Astrocyte of the spinal cord (primary cell): ENCODE results near the gene ORAI2.
A peak's percentile ranks its signal among the peaks of the same experiment; 100 is the strongest.
"Not testable (repeated sequence)": the region's sequence is repeated elsewhere in the genome, so short reads cannot be mapped to it uniquely, and the experiment has no call there.

ENCODE experiments used
- DNase-seq: peaks from one replicate; pipeline ENCODE4 v3.0.0; 2011; ENCODE audit warnings: low read depth, low spot score
- H3K4me3 ChIP-seq: 2 replicates; pipeline ENCODE4 v1.5.1; 2011; ENCODE audit warnings: low read depth, mild to moderate bottlenecking, low read length, moderate library complexity
- in situ Hi-C: cut with HindIII; loops from 2 replicates; pipeline ENCODE4 v1.10.0; 2017; ENCODE audit warnings: low sequenced_read_pairs
- TF ChIP-seq, protein P1 (sequence below): IDR thresholded peaks from 2 replicates; pipeline ENCODE4 v1.5.1; 2012; ENCODE audit warnings: low read depth, mild to moderate bottlenecking, low read length, inconsistent platforms

Gene ORAI2

DNA sequence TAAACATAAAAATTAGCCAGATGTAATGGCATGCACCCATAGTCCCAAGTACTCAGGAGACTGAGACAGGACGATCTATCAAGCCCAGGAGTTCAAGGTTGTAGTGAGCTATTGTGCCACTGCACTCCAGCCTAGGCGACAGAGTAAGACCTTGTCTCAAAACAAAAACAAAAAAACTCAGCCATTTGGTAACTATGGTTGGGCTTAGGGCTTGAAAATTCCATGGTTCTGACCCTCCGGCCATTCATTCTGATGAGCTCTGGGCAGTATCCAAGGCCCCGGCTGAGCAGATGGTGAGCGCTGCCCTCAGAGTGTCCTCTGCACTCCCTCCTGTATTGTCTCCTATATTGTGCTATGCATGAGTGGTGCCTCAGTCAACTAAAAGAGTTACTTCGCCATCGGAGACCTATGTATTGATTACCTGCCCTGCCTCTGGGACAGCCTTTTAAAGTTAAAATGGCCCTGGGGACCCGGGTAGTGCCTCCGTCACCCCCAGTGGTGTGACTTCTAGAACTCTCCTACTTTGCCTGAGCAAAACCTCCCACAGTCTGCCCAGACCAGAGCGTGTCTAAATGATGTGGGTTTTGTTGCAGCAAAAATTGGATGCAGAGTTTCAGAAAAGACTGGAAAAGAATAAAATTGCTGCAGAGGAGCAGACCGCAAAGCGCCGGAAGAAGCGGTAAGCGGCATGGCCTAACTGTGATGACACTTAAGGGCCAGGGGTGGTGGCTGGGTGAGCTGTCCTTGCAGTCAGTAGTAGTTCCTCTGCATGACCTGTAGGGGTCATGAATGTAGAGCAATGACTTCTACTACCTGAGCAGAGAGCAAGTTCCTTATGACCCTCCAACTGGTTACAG is 29.1 kb upstream of the ORAI2 start:
- TF ChIP-seq, protein P1, sequence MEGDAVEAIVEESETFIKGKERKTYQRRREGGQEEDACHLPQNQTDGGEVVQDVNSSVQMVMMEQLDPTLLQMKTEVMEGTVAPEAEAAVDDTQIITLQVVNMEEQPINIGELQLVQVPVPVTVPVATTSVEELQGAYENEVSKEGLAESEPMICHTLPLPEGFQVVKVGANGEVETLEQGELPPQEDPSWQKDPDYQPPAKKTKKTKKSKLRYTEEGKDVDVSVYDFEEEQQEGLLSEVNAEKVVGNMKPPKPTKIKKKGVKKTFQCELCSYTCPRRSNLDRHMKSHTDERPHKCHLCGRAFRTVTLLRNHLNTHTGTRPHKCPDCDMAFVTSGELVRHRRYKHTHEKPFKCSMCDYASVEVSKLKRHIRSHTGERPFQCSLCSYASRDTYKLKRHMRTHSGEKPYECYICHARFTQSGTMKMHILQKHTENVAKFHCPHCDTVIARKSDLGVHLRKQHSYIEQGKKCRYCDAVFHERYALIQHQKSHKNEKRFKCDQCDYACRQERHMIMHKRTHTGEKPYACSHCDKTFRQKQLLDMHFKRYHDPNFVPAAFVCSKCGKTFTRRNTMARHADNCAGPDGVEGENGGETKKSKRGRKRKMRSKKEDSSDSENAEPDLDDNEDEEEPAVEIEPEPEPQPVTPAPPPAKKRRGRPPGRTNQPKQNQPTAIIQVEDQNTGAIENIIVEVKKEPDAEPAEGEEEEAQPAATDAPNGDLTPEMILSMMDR: peak; percentile 71
- DNase-seq: peak; percentile 46
- in situ Hi-C loops: no loop called here
- H3K4me3 ChIP-seq: no peak overlapping the region

DNA sequence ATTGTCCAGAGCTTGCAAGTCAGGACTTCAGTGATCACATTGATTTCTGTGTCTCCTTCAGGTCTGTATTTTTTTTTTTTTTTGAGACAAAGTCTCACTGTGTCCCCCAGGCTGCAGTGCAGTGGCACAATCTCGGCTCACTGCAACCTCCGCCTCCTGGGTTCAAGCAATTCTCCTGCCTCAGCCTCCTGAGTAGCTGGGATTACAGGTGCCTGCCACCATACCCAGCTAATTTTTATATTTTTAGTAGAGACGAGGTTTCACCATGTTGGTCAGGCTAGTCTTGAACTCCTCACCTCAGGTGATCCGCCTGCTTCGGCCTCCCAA is 28.6 kb upstream of the ORAI2 start:
- in situ Hi-C loops, DNase-seq, H3K4me3 ChIP-seq: not testable (repeated sequence)

DNA sequence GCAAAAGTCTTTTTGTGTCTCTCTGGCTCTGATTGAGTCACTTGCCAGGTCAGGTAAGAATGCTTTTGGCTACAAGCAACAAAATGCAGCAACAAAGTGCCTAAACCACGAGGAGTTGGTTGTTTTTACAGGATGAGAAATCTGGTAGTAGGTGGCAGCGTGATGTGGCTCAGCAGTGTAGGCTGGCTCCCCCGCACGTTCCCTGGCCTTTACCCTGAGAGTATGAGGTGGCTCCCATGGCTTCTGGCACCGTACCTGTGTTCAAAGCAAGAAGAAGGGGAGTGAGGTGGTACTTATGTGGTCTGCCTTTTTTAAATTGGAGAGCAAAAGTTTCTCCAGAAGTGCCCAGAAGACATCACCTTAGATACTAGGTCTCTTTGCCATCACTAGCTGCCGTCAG is 25.5 kb upstream of the ORAI2 start:
- DNase-seq: no peak
- H3K4me3 ChIP-seq: no peak overlapping the region
- TF ChIP-seq, protein P1: no peak
- in situ Hi-C loops: no loop called here

DNA sequence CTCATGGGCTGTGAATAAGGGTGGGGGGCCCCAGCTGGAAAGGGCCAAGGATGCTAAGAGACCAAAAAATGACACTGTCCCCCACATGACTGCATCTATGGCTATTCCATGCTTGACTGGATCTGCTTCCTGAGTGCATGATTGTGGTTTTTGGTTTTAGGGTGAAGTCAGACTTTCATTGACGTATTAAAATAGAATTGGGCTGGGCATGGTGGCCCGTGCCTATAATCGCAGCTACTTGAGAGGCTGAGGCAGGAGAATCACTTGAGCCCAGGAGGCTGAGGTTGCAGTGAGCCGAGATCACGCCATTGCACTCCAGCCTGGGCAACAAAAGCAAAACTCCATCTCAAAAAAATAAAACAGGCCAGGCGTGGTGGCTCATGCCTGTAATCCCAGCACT is 24.8 kb upstream of the ORAI2 start:
- H3K4me3 ChIP-seq, in situ Hi-C loops, DNase-seq: not testable (repeated sequence)

DNA sequence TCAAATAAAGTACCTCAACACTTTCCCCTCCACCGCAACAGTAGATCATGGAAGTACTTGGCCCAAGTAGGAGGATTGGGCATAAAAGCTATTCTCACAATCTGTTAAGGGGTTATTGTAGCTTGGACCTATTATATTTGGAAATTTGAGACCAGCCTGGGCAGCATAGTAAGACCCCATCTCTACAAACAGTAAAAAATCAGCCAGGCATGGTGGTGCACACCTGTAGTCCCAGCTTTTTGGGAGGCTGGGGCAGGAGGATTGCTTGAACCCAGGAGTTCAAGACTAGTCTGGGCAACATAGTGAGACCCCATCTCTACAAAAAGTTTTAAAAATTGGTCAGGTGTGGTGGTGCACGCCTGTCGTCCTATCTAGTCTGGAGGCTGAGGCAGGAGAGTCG is 24.0 kb upstream of the ORAI2 start:
- DNase-seq: no peak
- in situ Hi-C loops: no loop called here
- no peak overlapping the region for H3K4me3 ChIP-seq
- TF ChIP-seq, protein P1: no peak

DNA sequence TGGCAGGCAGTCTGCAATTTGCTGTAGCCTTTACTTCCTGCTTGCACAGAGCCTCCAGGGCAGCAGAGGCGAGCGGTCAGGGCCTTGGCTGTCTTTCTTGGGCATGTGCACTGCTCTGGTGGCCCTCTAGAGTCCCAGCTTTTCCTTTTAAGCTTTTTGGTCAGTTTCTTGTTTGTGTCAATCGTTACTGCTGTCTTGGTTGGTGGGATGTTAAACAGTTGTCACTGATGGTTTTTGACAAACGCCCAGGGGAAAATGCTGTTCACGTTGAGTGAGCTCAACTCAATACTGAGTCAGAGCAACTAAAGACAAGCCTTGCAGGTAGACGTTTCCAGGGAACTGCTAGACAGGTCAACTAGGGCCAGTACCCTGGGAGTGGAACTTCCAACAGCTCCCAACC is 23.3 kb upstream of the ORAI2 start:
- no peak for DNase-seq
- TF ChIP-seq, protein P1: no peak
- in situ Hi-C loops: loop anchor here (10.0 kb wide), 1 partner anchor 125 kb away; the partner anchor contains the start of gene SH2B2
- H3K4me3 ChIP-seq: no peak overlapping the region

DNA sequence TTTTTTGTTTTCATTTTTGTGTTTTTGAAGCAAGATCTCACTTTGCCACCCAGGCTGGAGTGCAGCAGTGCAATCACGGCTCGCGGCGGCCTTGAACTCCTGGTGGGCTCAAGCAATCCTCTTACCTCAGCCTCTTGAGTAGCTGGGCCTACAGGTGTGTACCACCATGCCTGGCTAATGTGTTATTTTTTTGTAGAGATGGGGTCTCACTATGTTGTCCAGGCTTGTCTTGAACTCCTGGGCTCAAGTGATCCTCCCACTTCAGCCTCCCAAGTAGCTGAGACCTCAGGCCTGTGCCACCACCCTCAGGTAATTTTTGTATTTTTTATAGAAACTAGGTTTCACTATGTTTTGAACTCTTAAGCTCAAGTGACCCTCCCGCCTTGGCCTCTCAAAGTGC is 22.5 kb upstream of the ORAI2 start:
- TF ChIP-seq, protein P1: no peak
- in situ Hi-C loops: loop anchor here (10.0 kb wide), 1 partner anchor 126 kb away; the partner anchor contains the start of gene SH2B2
- H3K4me3 ChIP-seq: no peak overlapping the region
- no peak for DNase-seq
